Colonic mucosa (tissue), 4 donors: ENCODE data around the gene GLE1. TPM values are rescaled to one million over a fixed set of nuclear protein-coding genes. Genes with fewer than 3 reads are reported as not detected.
A peak's percentile ranks its signal among the peaks of the same experiment; 100 is the strongest.
"Not testable (repeated sequence)": the region's sequence is repeated elsewhere in the genome, so short reads cannot be mapped to it uniquely, and the experiment has no call there.

Experiments
- DNase-seq: peaks from one replicate; pipeline ENCODE4 v3.0.0-alpha.2; 2020
- H3K27ac ChIP-seq: fragments of 200-600 bp; one replicate; pipeline ENCODE4 v1.8.0; 2021
- H3K27me3 ChIP-seq: fragments of 200-600 bp; one replicate; pipeline ENCODE4 v1.8.0; 2021
- H3K36me3 ChIP-seq: fragments of 200-600 bp; one replicate; pipeline ENCODE4 v1.8.0; 2021
- H3K4me1 ChIP-seq: fragments of 200-600 bp; one replicate; pipeline ENCODE4 v1.8.0; 2021; ENCODE audit warnings: mild to moderate bottlenecking
- H3K4me3 ChIP-seq: fragments of 200-600 bp; one replicate; pipeline ENCODE4 v1.8.0; 2021
- H3K9ac ChIP-seq, 2 donors: one replicate each; pipeline ENCODE4 v1.7.0; 2013; ENCODE audit warnings: control low read depth in 2 of 2, low read depth in 2 of 2, low read length in 2 of 2
- H3K9me3 ChIP-seq: fragments of 200-600 bp; one replicate; pipeline ENCODE4 v1.8.0; 2021
- intact Hi-C: fragments of 100-400 bp; cut with DNase I; formaldehyde crosslinking; loops from one replicate; pipeline ENCODE4 v1.14.1; 2022
- total RNA-seq, 2 donors: library from RNA; stranded (reverse); fragmentation: NEBNext Ultra II Directional in 1 of 2; extraction: Animal tissue kit (Norgen Biotek cat#: 25700) in 1 of 2; gene quantifications; one replicate each; pipeline ENCODE4 v1.2.1, GENCODE V29; 2021
- TF ChIP-seq, protein P1 (sequence below): fragments of 200-600 bp; IDR thresholded peaks from one replicate; pipeline ENCODE4 v1.8.0; 2022; ENCODE audit warnings: antibody characterized with exemption, mild to moderate bottlenecking
- donor health status: healthy.
- donor health status: DM: no; HTN: no; CAD: no.
- donor health status: DM: no; HTN: no; CAD: no.

The GLE1 gene
- total RNA-seq, 2 donors from 2014 or later: 30.7 to 44.5 TPM

DNA sequence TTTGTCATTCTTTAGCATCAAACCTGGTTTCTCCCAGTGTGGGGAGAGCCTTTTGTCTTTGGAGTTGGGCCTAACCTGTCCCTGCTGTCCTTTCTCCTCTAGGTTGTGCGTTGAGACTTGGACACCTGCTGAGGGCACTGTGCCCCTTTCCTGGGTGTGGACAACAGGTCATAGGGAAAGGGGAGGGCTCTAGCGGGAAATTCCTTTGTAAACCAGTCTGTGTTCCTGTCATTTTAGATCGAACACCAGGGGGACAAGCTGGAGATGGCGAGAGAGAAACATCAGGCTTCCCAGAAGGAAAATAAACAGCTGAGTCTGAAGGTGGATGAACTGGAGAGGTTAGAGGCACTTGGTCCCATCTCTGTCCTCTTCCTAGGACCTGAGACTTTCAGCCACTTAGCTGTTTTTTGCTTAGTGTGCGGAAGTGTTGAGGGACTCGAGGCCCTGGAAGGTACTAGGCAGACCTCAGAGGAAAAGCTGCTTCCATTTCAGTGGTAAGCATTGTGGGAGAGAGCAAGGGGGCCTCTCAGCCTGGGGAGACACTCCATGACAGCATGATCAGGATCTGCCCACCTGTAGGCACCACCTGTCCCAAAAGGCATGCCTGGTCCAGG, 8.6 kb upstream of the GLE1 start:
- DNase-seq: no peak
- Histone ChIP-seq H3K27me3 (no peaks in the 10 kb centered on the region), H3K4me3 (no peak overlapping the region), H3K4me1 (no peaks in the 10 kb centered on the region), H3K36me3 (no peaks in the 10 kb centered on the region), H3K27ac (no peak overlapping the region), H3K9ac (no peak overlapping the region), H3K9me3 (no peaks in the 10 kb centered on the region)
- intact Hi-C loops: no loop called here
- TF ChIP-seq, protein P1, sequence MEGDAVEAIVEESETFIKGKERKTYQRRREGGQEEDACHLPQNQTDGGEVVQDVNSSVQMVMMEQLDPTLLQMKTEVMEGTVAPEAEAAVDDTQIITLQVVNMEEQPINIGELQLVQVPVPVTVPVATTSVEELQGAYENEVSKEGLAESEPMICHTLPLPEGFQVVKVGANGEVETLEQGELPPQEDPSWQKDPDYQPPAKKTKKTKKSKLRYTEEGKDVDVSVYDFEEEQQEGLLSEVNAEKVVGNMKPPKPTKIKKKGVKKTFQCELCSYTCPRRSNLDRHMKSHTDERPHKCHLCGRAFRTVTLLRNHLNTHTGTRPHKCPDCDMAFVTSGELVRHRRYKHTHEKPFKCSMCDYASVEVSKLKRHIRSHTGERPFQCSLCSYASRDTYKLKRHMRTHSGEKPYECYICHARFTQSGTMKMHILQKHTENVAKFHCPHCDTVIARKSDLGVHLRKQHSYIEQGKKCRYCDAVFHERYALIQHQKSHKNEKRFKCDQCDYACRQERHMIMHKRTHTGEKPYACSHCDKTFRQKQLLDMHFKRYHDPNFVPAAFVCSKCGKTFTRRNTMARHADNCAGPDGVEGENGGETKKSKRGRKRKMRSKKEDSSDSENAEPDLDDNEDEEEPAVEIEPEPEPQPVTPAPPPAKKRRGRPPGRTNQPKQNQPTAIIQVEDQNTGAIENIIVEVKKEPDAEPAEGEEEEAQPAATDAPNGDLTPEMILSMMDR: no peak

DNA sequence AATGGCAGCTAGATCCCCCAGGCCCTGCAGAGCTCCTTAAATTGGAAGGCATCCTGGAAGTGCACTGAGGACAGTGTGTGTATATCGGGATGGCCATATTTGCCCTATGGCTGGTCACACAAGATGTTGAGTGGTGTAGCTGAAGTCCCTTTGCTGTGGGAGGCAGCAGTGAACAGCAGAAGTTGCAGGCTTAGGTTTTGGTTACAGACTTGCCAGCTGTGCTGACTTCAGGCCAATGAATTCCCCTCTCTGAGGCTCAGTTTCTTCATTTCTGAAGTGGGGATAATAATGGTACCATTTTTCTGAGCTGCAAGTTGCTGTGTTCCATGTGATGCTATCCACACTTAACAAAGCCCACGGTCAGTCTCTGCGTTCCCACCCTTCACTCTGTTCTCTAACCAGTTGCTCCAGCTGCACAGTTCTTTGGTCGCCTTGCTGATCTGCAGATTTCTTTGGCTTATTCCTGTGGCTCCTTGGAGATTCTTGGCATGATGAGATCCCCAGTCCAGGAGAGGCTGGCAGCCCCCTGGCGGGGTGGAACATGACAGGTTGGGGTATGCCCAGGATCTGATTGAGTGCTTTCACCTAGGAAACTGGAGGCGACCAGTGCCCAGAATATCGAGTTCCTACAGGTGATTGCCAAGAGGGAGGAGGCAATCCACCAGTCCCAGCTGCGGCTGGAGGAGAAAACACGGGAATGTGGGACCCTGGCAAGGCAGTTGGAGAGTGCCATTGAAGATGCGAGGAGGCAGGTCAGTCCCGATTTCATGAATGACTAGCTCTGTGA, 6.5 kb upstream of the GLE1 start:
- no peak overlapping the region for H3K27ac ChIP-seq
- no peak overlapping the region for H3K9ac ChIP-seq
- H3K36me3 ChIP-seq: no peaks in the 10 kb centered on the region
- H3K4me1 ChIP-seq: no peaks in the 10 kb centered on the region
- DNase-seq: no peak
- no peaks in the 10 kb centered on the region for H3K9me3 ChIP-seq
- no peaks in the 10 kb centered on the region for H3K27me3 ChIP-seq
- no peak overlapping the region for H3K4me3 ChIP-seq
- intact Hi-C loops: no loop called here
- TF ChIP-seq, protein P1: no peak

DNA sequence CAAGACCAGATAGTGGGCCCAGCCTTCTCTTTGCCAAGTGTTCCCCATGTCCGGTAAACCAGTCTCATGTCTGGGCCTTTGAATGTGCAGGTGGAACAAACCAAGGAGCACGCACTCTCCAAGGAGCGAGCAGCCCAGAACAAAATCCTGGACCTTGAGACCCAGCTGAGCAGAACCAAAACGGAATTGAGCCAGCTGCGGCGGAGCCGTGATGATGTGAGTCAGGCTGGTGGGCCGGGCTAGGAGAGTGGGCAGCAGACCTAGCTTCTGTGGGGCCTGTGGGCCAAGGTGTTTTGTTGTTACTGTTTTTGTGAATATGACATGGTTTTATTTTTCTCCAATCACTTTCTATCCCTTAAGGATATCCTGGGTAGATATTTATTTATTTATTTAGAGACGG, 5.6 kb upstream of the GLE1 start:
- Histone ChIP-seq H3K4me1 (no peaks in the 10 kb centered on the region), H3K36me3 (no peaks in the 10 kb centered on the region), H3K4me3 (no peak overlapping the region), H3K27ac (no peak overlapping the region), H3K9ac (no peak overlapping the region), H3K9me3 (no peaks in the 10 kb centered on the region), H3K27me3 (no peaks in the 10 kb centered on the region)
- TF ChIP-seq, protein P1: no peak
- no peak for DNase-seq
- intact Hi-C loops: no loop called here

DNA sequence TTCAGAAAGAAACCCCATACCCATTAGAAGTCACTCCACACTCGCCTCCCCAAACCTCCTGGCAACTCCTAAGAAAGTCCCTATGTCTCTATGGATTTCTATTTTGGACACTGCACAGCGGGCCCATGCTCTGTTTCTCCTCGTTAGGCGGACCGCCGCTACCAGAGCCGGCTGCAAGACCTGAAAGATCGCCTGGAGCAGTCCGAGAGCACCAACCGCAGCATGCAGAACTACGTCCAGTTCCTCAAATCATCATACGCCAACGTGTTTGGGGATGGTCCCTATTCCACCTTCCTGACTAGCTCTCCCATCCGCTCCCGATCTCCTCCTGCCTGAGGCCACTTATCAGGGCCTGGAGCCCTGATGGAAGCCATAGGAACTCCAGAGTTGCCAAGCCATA, 4.6 kb upstream of the GLE1 start:
- H3K4me3 ChIP-seq: no peak overlapping the region
- TF ChIP-seq, protein P1: no peak
- no peak overlapping the region for H3K27ac ChIP-seq
- H3K9me3 ChIP-seq: no peaks in the 10 kb centered on the region
- intact Hi-C loops: no loop called here
- H3K4me1 ChIP-seq: no peaks in the 10 kb centered on the region
- H3K27me3 ChIP-seq: no peaks in the 10 kb centered on the region
- no peak for DNase-seq
- no peak overlapping the region for H3K9ac ChIP-seq
- no peaks in the 10 kb centered on the region for H3K36me3 ChIP-seq

DNA sequence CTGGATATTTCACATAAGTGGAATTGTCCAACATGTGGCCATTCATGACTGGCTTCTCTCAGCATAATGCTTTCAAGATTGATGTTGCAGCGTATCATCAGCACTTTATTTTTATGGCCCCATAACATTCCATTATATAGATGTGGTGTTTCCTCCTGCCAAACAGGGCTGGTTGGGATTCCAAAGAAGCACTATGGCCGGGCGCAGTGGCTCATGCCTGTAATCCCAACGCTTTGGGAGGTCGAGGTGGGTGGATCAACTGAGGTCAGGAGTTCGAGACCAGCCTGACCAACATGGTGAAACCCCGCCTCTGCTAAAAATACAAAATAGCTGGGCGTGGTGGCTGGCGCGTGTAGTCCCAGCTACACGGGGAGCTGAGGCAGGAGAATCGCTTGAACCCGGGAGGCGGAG, 1.1 kb upstream of the GLE1 start:
- intact Hi-C loops, H3K9me3 ChIP-seq, H3K36me3 ChIP-seq, H3K27me3 ChIP-seq, H3K27ac ChIP-seq: not testable (repeated sequence)
- Histone ChIP-seq H3K4me3 (peak overlapping the region; percentile 91), H3K4me1 (peaks cover 12% of the 10 kb centered on the region), H3K9ac (peak overlapping the region; percentile 26 to 99)
- DNase-seq: peak; percentile 28

DNA sequence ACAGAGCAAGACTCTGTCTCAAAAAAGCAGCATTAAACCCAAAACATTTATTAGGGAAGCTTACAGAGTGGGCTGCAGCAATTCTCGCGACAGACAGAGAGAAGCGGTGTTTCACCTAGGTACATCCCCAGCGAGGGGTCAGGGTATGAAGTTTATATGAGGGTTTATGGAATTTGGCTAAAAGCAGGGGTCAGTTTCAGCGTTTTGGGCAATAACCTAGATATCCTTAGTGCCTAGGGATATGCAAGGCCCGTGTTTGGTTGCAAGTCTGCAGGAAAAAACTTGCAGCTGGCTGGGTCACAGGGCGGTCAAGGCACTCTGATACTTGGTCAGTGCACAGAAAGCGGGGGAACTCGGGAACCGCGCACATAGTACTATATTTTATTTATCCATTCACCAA, 649 bp upstream of the GLE1 start:
- Histone ChIP-seq H3K9me3 (no peaks in the 10 kb centered on the region), H3K27ac (peak overlapping the region; percentile 80), H3K9ac (peak overlapping the region; percentile 26 to 99), H3K27me3 (no peaks in the 10 kb centered on the region), H3K4me1 (peaks cover 12% of the 10 kb centered on the region), H3K4me3 (peak overlapping the region; percentile 91), H3K36me3 (no peaks in the 10 kb centered on the region)
- intact Hi-C loops: no loop called here
- DNase-seq: peak; percentile 48
- TF ChIP-seq, protein P1: no peak
